CD8-positive, alpha-beta memory T cell (primary cell): ENCODE data around the gene TENT5A. TPM values are rescaled to one million over a fixed set of nuclear protein-coding genes. Genes with fewer than 3 reads are reported as not detected.
A peak's percentile ranks its signal among the peaks of the same experiment; 100 is the strongest.

Experiments
- CTCF ChIA-PET: fragments of 350-600 bp; sonication (Branson Sonifier 250); formaldehyde crosslinking; loops from one replicate; lab custom pipeline; 2021; ENCODE audit warnings: antibody characterized with exemption; lab: Charles Lee
- POLR2A ChIA-PET: fragments of 350-600 bp; sonication (Branson Sonifier 250); formaldehyde crosslinking; loops from one replicate; lab custom pipeline; 2021; ENCODE audit warnings: antibody characterized with exemption; lab: Charles Lee
- DNase-seq, 5 donors: peaks; one replicate each; pipeline versions ENCODE4 v3.0.0 to v3.0.0-alpha.2; 2020 to 2022; ENCODE audit warnings: mixed read lengths in 1 of 5
- H3K27ac ChIP-seq: one replicate; pipeline ENCODE4 v1.7.0; 2013; ENCODE audit warnings: low read depth, mild to moderate bottlenecking, low read length, moderate library complexity
- H3K27me3 ChIP-seq: 2 replicates; pipeline ENCODE4 v1.7.0; 2013; ENCODE audit warnings: low read length, mild to moderate bottlenecking; ENCODE audit not compliant: insufficient read depth, poor library complexity, severe bottlenecking
- H3K36me3 ChIP-seq: 2 replicates; pipeline ENCODE4 v1.7.0; 2013; ENCODE audit warnings: mild to moderate bottlenecking, low read length, moderate library complexity; ENCODE audit not compliant: insufficient read depth
- H3K4me1 ChIP-seq: 2 replicates; pipeline ENCODE4 v1.7.0; 2013; ENCODE audit warnings: mild to moderate bottlenecking, low read length, moderate library complexity; ENCODE audit not compliant: insufficient read depth
- H3K4me3 ChIP-seq: 2 replicates; pipeline ENCODE4 v1.7.0; 2013; ENCODE audit warnings: mild to moderate bottlenecking, low read length
- H3K9me3 ChIP-seq: 2 replicates; pipeline ENCODE4 v1.7.0; 2013; ENCODE audit warnings: mild to moderate bottlenecking, low read length
- H3K27ac Mint-ChIP-seq, 8 donors: one replicate each; pipeline ENCODE4 v1.8.0; 2020 to 2021; ENCODE audit warnings: mixed read lengths in 8 of 8, mild to moderate bottlenecking in 6 of 8, inconsistent platforms in 3 of 8, moderate library complexity in 3 of 8
- H3K27me3 Mint-ChIP-seq, 2 donors: one replicate each; pipeline ENCODE4 v1.8.0; 2020 to 2021; ENCODE audit warnings: mixed read lengths in 2 of 2, mild to moderate bottlenecking in 1 of 2, moderate library complexity in 1 of 2
- H3K36me3 Mint-ChIP-seq, 3 donors: one replicate each; pipeline ENCODE4 v1.8.0; 2020 to 2021; ENCODE audit warnings: mixed read lengths in 3 of 3, inconsistent platforms in 1 of 3, mild to moderate bottlenecking in 1 of 3
- H3K4me1 Mint-ChIP-seq, 3 donors: one replicate each; pipeline ENCODE4 v1.8.0; 2020 to 2021; ENCODE audit warnings: mixed read lengths in 3 of 3, inconsistent platforms in 1 of 3, mild to moderate bottlenecking in 1 of 3
- H3K4me3 Mint-ChIP-seq, 7 donors: one replicate each; pipeline ENCODE4 v1.8.0; 2020 to 2021; ENCODE audit warnings: mixed read lengths in 7 of 7, mild to moderate bottlenecking in 6 of 7, moderate library complexity in 4 of 7, inconsistent platforms in 2 of 7
- H3K9me3 Mint-ChIP-seq, 5 donors: one replicate each; pipeline ENCODE4 v1.8.0; 2020 to 2022; ENCODE audit warnings: mixed read lengths in 5 of 5, mild to moderate bottlenecking in 3 of 5, moderate library complexity in 2 of 5, inconsistent platforms in 1 of 5
- polyA plus RNA-seq: library from polyadenylated mRNA; unstranded; fragments of 300-500 nt; fragmentation: Illumina TruSeq; gene quantifications from one replicate; pipeline ENCODE4 v1.2.3, GENCODE V29; 2021
- total RNA-seq, 2 experiments: library from RNA; stranded (reverse); gene quantifications; one replicate each; pipeline ENCODE4 v1.2.3, GENCODE V29; 2021

TENT5A gene
- under 1 TPM; 0.57 to 0.71 TPM for total RNA-seq
- polyA plus RNA-seq: 3.3 TPM

DNA sequence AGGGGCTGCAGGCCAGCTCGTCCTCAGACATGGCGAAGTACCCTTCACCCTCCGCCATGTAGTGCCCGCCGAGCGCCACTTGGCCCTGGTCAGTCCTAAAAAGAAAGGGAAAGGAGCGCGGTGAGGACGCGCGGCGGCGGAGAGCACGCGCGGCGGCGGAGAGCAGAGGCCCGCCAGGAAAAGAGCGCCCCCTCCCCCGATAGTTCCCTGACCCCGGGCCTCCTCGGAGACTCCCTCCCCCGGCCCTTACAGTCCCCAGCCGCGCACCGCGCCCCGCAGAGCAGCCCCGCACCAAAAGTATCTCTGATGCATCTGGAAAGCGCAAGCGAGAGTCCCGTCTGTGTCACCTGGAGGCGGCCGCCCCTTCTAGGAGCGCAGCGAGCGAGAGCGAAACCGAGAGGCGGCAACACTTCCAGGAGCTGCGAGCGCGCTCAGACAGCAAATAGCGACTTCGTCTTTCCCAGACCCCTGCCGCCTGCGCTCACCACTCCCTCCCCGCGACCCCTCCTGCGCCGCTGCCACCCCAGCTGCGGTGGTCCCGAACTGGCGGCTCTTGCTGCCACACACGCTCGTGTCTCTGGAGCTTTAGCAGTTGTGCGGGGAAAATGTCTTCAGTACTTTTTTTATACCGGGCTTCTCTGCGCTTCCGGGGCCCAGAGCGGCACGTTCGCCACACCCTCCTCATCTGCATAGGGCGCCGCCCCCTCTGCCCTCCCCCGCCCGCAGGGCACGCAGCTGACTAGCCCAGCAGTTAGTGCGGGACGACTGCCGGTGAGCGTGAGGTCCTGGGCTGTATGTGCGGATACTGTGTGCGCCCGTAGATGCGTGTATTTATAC is at the start of gene TENT5A:
Gene TENT5A, minus strand, starts transcription at position 598 of the 837 bp plus-strand sequence. Its CDS starts 540 bp downstream, at position 58.
- Mint-ChIP-seq H3K27me3 (peaks cover 0 to 20% of the 10 kb centered on the region in 2 donors), H3K9me3 (peaks cover 0 to 2% (median 0%) of the 10 kb centered on the region in 5 donors), H3K36me3 (peaks cover 0 to 15% (median 4%) of the 10 kb centered on the region in 3 donors), H3K4me3 (peak within 1 kb of the TSS; percentile 88 to 99 (median 93)), H3K4me1 (peaks cover 24 to 40% (median 34%) of the 10 kb centered on the region in 3 donors), H3K27ac (peak within 1 kb of the TSS; percentile 85 to 98 (median 92))
- H3K36me3 ChIP-seq: no peaks in the 10 kb centered on the region
- no peaks in the 10 kb centered on the region for H3K27me3 ChIP-seq
- peak; percentile 64 to 87 (median 80) for DNase-seq
- CTCF ChIA-PET: interaction anchor here (0.7 to 2.2 kb wide), 3 partner anchors 1146 to 1925 kb away, joined by 3 to 6 read pairs (median 5); no protein-coding TSS in a partner anchor
- peak within 1 kb of the TSS; percentile 89 for H3K4me3 ChIP-seq
- no peaks in the 10 kb centered on the region for H3K9me3 ChIP-seq
- H3K4me1 ChIP-seq: peaks cover 16% of the 10 kb centered on the region
- POLR2A ChIA-PET: no interaction called here
- peak within 1 kb of the TSS; percentile 80 for H3K27ac ChIP-seq

DNA sequence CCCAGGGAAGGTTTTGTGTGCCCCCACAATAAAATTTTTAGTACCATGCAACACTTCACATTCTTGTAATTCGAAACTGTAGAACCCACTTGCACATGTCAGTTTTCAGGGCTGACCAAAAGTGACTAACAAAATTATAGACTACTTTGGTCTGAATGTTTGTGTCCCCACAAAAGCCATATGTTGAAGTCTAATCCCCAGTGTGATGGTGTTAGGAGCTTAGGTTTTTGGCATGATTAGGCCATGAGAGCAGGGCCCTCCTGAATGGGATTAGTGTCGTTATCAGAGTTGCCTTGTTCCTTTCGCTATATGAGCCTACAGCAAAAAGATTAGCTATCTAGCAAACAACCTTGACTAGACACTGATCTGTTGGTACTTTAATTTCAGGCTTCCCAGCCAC is 49.0 kb upstream of the TENT5A start:
- H3K27ac Mint-ChIP-seq: no peak overlapping the region
- H3K36me3 Mint-ChIP-seq: no peaks in the 10 kb centered on the region
- Histone ChIP-seq H3K36me3 (no peaks in the 10 kb centered on the region), H3K27ac (no peak overlapping the region), H3K4me1 (no peaks in the 10 kb centered on the region), H3K9me3 (no peaks in the 10 kb centered on the region), H3K4me3 (no peak overlapping the region), H3K27me3 (no peaks in the 10 kb centered on the region)
- CTCF ChIA-PET: no interaction called here
- no peak for DNase-seq
- H3K4me3 Mint-ChIP-seq: no peak overlapping the region
- H3K4me1 Mint-ChIP-seq: no peaks in the 10 kb centered on the region
- peaks cover 0 to 5% (median 0%) of the 10 kb centered on the region in 5 donors for H3K9me3 Mint-ChIP-seq
- H3K27me3 Mint-ChIP-seq: peaks cover 0 to 1% of the 10 kb centered on the region in 2 donors
- POLR2A ChIA-PET: no interaction called here

GRCh38 chr6:81800666-81801065 is 48.2 kb upstream of the TENT5A start:
- POLR2A ChIA-PET: no interaction called here
- CTCF ChIA-PET: no interaction called here
- no peaks in the 10 kb centered on the region for H3K4me1 Mint-ChIP-seq

DNA sequence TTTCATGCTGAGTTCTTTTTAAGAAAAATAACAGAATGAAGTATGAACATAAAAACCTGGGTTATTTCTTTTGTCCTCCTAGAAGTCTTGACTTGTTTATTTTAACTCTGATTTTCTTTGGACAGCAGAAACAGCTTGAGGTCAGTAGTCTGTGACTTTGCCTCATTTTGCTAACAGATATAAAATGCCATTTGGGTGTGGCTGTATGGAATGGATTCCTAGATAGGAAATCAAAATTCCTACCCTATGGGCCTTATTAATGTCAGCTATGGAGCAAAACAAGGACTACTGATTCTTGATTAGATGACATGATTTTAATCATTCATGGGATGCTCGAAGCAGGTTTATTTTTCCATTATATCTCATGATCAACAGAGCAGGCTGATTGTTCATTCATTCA is 46.8 kb upstream of the TENT5A start:
- CTCF ChIA-PET: no interaction called here
- H3K27ac Mint-ChIP-seq: no peak overlapping the region

More at GRCh38 chr6:81800666-81801065, 48.2 kb upstream of the TENT5A start:
- no peak for DNase-seq
- no peaks in the 10 kb centered on the region for H3K36me3 ChIP-seq
- no peak overlapping the region for H3K27ac ChIP-seq
- H3K36me3 Mint-ChIP-seq: no peaks in the 10 kb centered on the region
- no peaks in the 10 kb centered on the region for H3K27me3 ChIP-seq
- H3K9me3 ChIP-seq: no peaks in the 10 kb centered on the region
- peaks cover 0 to 5% (median 2%) of the 10 kb centered on the region in 5 donors for H3K9me3 Mint-ChIP-seq
- H3K4me1 ChIP-seq: no peaks in the 10 kb centered on the region
- peaks cover 0 to 1% of the 10 kb centered on the region in 2 donors for H3K27me3 Mint-ChIP-seq
- no peak overlapping the region for H3K27ac Mint-ChIP-seq
- H3K4me3 Mint-ChIP-seq: no peak overlapping the region
- H3K4me3 ChIP-seq: no peak overlapping the region

DNA sequence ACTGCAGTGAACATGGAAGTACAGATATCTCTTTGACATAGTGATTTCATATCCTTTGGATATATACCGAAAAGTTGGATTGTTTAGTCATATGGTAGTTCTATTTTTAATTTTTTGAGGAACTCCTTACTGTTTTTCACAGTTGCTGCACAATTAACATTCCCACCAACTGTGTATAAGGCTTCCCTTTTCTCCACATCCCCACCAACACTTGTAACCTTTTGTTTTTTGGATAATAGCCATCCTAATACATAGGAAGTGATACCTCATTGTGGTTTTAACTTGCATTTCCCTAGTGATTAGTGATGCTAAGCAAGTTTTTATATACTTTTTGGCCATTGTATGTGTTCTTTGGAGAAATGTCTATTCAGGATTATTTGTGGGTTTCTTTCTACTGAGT is 45.1 kb upstream of the TENT5A start:
- H3K4me1 Mint-ChIP-seq: no peaks in the 10 kb centered on the region
- no peak for DNase-seq
- Histone ChIP-seq H3K36me3 (no peaks in the 10 kb centered on the region), H3K4me3 (no peak overlapping the region), H3K27me3 (no peaks in the 10 kb centered on the region), H3K9me3 (no peaks in the 10 kb centered on the region), H3K4me1 (no peaks in the 10 kb centered on the region), H3K27ac (no peak overlapping the region)
- ChIA-PET CTCF (no interaction called here), POLR2A (no interaction called here)
- H3K4me3 Mint-ChIP-seq: no peak overlapping the region
- H3K9me3 Mint-ChIP-seq: peaks cover 0 to 3% (median 0%) of the 10 kb centered on the region in 5 donors
- no peak overlapping the region for H3K27ac Mint-ChIP-seq
- no peaks in the 10 kb centered on the region for H3K36me3 Mint-ChIP-seq
- peaks cover 0 to 3% of the 10 kb centered on the region in 2 donors for H3K27me3 Mint-ChIP-seq

More for the DNA sequence above, 46.8 kb upstream of the TENT5A start:
- Mint-ChIP-seq H3K4me3 (no peak overlapping the region), H3K27me3 (peaks cover 0 to 1% of the 10 kb centered on the region in 2 donors), H3K9me3 (peaks cover 0 to 5% (median 2%) of the 10 kb centered on the region in 5 donors), H3K4me1 (no peaks in the 10 kb centered on the region), H3K36me3 (no peaks in the 10 kb centered on the region)
- Histone ChIP-seq H3K27me3 (no peaks in the 10 kb centered on the region), H3K4me1 (no peaks in the 10 kb centered on the region), H3K9me3 (no peaks in the 10 kb centered on the region), H3K4me3 (no peak overlapping the region), H3K27ac (no peak overlapping the region), H3K36me3 (no peaks in the 10 kb centered on the region)
- POLR2A ChIA-PET: no interaction called here
- DNase-seq: no peak

DNA sequence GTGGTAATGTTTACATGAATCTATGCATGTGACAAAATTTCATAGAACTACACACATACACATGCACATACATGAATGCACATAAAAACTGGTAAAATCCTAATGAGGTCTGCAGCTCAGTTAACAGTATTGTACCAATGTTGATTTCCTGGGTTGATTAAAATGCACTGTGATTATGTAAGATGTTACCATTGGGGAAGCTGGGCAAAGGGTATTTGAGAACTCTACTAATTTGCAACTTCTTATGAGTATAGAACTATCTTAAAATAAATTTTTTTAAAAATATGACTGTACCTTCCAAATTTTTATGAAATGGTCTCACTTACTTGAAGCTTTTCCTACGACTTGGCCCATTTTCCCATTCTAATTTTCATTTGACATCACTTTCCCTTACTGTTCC is 43.4 kb upstream of the TENT5A start:
- no peak overlapping the region for H3K27ac ChIP-seq
- DNase-seq: no peak
- H3K9me3 ChIP-seq: no peaks in the 10 kb centered on the region
- no peaks in the 10 kb centered on the region for H3K4me1 ChIP-seq
- H3K4me1 Mint-ChIP-seq: no peaks in the 10 kb centered on the region
- H3K36me3 ChIP-seq: no peaks in the 10 kb centered on the region
- peaks cover 0 to 3% (median 0%) of the 10 kb centered on the region in 5 donors for H3K9me3 Mint-ChIP-seq
- H3K4me3 Mint-ChIP-seq: no peak overlapping the region
- peaks cover 0 to 4% of the 10 kb centered on the region in 2 donors for H3K27me3 Mint-ChIP-seq
- H3K27me3 ChIP-seq: no peaks in the 10 kb centered on the region
- POLR2A ChIA-PET: no interaction called here
- H3K27ac Mint-ChIP-seq: no peak overlapping the region
- no peaks in the 10 kb centered on the region for H3K36me3 Mint-ChIP-seq
- CTCF ChIA-PET: no interaction called here
- H3K4me3 ChIP-seq: no peak overlapping the region

DNA sequence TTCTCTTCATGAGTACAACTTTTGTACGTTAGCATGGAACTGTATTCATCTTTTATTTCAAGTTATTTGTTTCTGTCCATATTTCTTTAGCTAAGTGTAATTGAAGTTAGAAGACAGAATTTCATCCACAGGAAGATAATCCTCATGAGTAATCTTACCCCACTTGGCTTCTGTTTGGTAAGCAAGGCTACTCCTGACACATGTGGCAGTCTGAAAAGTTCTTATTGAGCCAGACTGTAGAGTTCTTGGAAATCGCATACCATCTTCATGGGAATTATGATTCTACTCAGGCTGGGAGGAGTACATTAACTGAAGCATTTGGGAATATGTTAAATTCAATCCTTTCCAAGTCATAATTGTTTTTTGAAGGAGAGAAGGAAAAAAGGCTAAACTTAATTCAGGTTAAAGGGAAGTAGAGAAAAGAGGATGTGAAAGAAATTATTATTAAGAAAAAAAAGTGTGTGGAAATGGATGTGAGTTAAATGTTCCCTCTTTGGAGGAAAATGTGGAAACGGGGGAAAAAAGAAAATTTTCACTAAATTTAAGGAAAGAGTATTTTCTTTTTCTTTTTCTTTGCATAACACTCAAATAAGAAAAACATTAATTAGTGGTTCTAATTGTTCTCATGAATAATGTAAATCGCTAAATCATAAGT is 41.5 kb upstream of the TENT5A start:
- H3K4me3 Mint-ChIP-seq: no peak overlapping the region
- CTCF ChIA-PET: no interaction called here
- H3K4me1 Mint-ChIP-seq: no peaks in the 10 kb centered on the region
- no peaks in the 10 kb centered on the region for H3K9me3 ChIP-seq
- no peak overlapping the region for H3K27ac ChIP-seq
- H3K4me1 ChIP-seq: no peaks in the 10 kb centered on the region
- no peak overlapping the region for H3K27ac Mint-ChIP-seq
- POLR2A ChIA-PET: no interaction called here
- no peaks in the 10 kb centered on the region for H3K27me3 ChIP-seq
- peaks cover 0 to 5% of the 10 kb centered on the region in 2 donors for H3K27me3 Mint-ChIP-seq
- DNase-seq: no peak
- no peak overlapping the region for H3K4me3 ChIP-seq
- peaks cover 0 to 3% (median 0%) of the 10 kb centered on the region in 5 donors for H3K9me3 Mint-ChIP-seq
- H3K36me3 ChIP-seq: no peaks in the 10 kb centered on the region
- no peaks in the 10 kb centered on the region for H3K36me3 Mint-ChIP-seq

DNA sequence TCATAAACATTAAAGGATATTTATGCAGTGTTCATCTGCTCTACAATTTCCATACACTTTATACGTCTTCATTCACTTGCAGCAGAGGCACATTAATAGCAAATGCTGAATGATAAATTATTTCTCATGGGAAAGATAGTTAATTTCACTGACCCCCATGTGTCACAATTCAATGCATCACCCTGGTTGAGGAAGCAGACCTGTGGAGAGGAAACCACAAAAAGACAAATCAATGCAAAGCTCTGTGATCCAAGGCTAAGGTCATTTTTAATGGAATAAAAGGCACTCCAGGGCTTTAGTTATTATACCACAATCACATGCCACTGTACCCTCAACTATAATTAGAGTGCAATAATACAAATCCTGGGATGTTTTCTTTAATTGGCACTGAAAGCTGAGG is 40.3 kb upstream of the TENT5A start:
- no peaks in the 10 kb centered on the region for H3K36me3 Mint-ChIP-seq
- no peaks in the 10 kb centered on the region for H3K4me1 Mint-ChIP-seq
- no peak for DNase-seq
- H3K9me3 Mint-ChIP-seq: peaks cover 0 to 3% (median 0%) of the 10 kb centered on the region in 5 donors
- Histone ChIP-seq H3K27ac (no peak overlapping the region), H3K27me3 (no peaks in the 10 kb centered on the region), H3K9me3 (no peaks in the 10 kb centered on the region), H3K4me1 (no peaks in the 10 kb centered on the region), H3K4me3 (no peak overlapping the region), H3K36me3 (no peaks in the 10 kb centered on the region)
- H3K27ac Mint-ChIP-seq: no peak overlapping the region
- no peak overlapping the region for H3K4me3 Mint-ChIP-seq
- ChIA-PET CTCF (no interaction called here), POLR2A (no interaction called here)
- H3K27me3 Mint-ChIP-seq: peaks cover 0 to 4% of the 10 kb centered on the region in 2 donors
